GM21526 (cell line): ENCODE measurements around the gene SH3PXD2A.

Experiments used
- ATAC-seq: cut with Tn5 transposase; IDR thresholded peaks from one replicate; pipeline ENCODE4 v1.9.1; 2021; ENCODE audit warnings: moderate library complexity; ENCODE audit not compliant: unreplicated experiment, low FRiP score

SH3PXD2A gene

DNA sequence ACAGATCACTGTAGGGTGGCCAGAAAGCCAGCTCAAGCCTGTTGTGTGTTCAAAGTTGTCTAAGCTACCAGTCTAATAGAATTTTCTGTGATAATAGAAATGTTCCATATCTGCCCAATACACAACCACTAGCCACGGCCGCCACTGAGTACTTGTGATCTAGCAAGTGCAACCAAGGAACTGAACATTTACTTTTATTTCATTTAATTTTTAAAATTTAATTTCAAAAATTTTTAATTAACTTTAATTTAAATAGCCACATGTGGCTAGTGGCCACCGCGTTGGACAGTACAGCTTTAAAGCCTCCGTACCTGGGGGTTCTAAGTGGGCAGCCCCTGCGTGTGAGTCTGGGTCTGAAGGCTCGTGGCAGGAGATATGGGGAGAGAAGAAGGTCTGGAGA, 60.4 kb downstream of the SH3PXD2A start:
- ATAC-seq: no peak

- no peak for ATAC-seq
These were observed 61.2 kb downstream of the SH3PXD2A start for GRCh38 chr10:103793920-103794883.

DNA sequence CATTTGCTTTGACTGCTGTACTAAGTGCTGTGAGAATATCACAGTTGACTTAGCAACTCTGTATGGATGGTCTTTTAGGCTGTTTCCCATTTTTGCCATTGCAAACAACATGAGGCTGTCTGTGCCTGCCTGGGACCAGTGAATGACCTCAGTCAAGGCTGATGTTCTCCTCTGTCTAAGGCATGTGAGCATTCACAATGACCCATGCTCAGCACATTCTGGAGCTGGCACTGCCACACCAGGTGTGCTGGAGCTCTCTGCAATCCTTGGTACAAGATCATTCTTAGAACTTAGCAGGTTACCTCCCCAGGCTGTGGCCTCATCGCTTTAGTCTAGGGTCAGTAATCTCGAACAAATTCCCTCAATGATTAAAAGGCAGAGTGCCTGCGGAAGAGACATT, 61.9 kb downstream of the SH3PXD2A start:
- no peak for ATAC-seq

DNA sequence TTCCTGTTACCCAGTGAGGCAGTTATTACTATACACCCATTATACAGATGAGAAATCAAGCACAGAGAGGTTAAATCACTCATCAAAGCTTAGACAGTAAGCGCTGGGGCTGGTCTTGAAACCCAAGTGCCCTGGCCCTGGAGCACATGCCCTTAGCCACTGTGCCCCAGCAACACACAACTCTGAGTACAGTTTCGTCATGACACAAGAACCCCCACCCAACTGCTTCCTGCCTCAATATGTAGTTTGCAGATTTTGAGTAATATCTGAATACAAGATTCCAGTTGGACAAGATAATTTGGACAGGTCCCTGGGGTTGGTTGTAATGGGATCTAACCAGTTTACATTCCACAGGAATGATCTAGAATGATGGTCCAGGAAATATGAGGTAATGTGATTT, 62.8 kb downstream of the SH3PXD2A start:
- no peak for ATAC-seq

DNA sequence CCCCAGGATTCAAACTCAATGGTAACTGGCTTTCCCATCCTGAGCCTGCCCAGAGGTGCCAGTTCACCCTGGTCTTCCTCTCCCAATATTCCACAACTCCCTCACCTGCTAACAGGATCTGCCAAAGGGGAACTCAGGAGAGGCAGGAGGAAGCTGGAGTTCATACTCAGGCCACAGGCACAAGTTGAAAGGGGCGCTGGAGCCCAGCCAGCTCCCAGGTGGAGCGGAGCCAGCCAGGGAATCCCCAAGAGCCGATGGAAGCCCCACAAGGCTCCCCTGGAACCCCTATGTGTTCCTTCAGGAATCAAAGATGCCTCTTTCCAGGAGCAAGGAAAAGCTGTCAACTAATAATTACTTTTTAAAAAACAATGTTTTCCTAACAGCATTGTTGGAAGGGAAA, 63.5 kb downstream of the SH3PXD2A start:
- no peak for ATAC-seq

- ATAC-seq: no peak
These were observed 64.1 kb downstream of the SH3PXD2A start for GRCh38 chr10:103791291-103791690.

- no peak for ATAC-seq
These were observed 64.8 kb downstream of the SH3PXD2A start for GRCh38 chr10:103790580-103790979.

- ATAC-seq: no peak
These were observed 65.6 kb downstream of the SH3PXD2A start for GRCh38 chr10:103789771-103790201.

GRCh38 chr10:103789161-103789560, 66.2 kb downstream of the SH3PXD2A start:
- no peak for ATAC-seq

GRCh38 chr10:103787331-103787730, 68.0 kb downstream of the SH3PXD2A start:
- ATAC-seq: no peak

DNA sequence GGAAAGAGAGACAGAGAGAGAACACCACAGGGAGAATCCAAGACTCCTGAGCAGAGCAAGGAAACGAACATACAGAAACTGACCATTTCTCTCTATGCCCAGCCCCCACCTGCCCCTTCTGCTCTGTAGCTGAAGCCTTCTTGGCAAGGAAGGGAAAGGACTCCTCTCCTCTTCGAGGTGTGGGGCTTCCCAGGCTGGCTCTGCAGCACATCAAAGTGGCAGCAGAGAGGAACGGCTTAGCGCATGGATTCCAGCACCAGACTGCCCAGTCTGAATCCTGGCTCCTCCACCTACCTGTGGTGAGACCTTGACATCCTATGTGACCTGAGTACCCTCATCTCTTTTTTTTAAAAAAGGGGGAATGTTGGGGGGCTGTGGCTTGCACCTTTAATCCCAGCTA, 69.4 kb downstream of the SH3PXD2A start:
- ATAC-seq: no peak

GRCh38 chr10:103784723-103785418, 70.5 kb downstream of the SH3PXD2A start:
- no peak for ATAC-seq

DNA sequence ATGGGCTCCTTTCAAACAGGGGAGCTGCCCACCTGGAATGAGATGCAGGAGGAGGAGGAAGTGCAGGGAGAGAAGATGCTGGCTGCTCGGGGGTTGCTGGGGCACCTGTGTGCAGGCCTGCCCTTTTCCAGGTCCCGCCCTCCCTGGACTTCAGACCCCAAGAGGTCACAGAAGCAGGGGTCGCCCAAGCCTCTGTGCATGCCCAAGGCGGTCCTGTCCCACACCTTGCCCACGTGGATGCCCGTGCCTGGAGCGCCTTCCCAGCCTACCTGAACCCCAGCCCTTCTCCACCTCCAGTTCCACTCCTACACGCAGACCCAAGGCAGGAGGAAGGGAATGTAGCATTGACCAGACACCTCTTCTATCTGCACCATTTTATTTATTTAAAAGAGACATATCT, 71.3 kb downstream of the SH3PXD2A start:
- no peak for ATAC-seq

DNA sequence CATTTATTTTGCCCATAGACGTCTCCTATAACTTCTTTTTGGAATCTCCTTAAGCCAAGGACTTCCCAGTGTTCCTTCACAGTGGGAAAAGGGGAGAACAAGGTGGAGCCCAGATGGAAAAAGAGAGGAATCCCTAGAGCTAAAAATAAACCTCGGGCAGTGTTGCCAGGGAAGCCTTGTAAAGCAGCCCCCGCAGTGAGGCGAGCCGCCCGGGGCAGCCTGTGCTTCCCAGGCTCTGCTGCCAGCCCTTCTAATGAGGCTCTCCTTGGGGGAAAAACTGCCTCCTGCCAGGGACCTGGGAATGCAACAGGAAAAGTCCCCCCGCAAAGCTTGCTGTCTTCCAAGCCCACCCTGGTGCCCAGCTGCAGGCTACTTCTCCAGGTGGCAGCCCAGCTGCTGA, 71.7 kb downstream of the SH3PXD2A start:
- no peak for ATAC-seq

DNA sequence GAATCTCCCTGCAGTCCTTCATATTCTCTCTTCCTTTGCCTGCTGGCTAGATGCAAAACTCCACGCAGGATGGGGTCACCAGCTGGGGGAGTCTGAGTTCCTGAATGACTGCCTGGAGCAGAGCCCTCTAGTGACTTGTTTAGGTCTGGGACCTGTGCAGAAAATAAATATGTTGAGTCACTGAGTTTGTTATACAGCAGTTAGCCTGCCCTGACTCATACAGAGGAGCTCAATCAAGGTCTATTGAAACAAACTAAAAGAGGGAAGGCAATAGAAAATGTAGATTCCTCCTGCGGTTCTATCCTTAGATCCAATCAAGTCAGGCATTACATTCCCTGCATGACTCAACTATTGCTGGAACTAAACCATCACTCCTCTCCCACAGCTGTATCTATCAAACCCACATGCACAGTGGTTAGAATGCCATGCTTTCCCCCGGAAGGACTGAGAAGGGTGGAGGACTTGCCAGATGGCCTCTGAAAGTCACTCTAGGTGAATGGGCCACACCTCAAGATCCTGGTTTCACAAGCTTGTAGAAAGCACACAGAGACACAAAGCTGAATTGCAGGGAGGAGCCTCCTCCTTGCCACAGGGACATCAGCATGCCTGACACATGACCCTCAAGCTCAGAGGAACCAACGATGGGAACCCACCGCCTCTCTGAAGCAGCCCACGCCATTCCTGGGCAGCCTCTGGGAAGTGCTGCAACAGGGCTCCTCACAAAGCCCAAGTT, 73.9 kb downstream of the SH3PXD2A start:
- ATAC-seq: no peak

- ATAC-seq: no peak
These were observed 74.9 kb downstream of the SH3PXD2A start for GRCh38 chr10:103780242-103781149.

DNA sequence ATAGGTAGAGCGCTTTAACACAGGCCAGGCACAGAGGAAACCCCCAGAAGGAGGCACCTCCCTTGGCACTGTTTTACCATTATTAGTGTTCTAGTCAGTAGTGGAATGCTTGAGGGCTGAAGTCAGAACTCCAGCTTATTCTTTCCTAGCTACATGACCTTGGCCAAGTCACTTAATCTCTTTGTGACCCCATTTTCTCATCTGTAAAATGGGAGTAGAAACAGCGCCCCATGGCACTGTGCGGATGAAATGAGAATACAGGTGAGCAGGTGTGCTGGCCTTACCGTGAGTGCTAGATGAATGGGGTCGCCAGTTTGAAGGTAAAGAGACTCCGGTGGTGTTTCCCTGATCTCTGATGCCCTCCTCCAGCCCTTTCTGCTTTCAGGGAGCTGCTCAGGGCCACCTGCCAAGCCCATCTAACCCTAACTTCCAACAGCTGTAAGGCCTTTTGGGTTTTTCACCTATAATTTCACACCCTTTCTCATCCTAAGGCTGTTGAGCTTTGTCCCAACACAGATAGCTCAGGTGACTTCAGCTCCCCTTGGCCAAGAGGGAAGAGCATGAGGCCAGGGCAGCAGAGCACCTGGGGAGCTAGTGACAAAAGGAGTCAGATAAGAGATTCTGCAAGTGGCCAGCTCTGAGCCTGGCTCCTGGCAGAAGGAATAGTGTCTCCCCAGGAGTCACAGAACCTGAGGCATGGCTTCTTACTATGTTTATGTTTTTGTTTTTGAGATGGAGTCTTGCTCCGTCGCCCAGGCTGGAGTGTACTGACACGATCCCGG, 76.8 kb downstream of the SH3PXD2A start:
- ATAC-seq: no peak

GRCh38 chr10:103776878-103777591, 78.3 kb downstream of the SH3PXD2A start:
- no peak for ATAC-seq

DNA sequence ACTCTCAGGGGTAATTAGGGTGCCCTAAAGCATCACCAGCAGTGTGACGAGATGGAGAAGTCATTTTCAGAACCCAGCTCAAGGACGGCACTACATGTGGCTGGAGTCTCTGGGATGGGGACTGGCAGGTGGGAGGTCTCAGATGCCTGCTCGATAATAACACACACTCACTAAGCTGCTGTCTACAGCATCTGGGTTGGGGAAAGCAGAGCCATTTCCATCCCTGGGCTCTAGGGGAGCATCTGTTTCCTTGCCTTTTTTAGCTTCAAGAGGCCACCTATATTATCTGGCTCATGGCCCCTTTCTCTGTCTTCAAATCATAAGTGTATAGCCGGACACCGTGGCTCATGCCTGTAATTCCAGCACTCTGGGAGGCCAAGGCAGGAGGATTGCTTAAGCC, 79.6 kb downstream of the SH3PXD2A start:
- ATAC-seq: no peak
